ENCODE measurements around the gene CPTP.

- TF ChIP-seq POLR2A (IDR thresholded peaks at IDR 0.05; ENCODE audit: low read depth, low read length) = no peak
- TF ChIP-seq POLR2AphosphoS5 (IDR thresholded peaks at IDR 0.05; ENCODE audit: low read depth, low read length) = no peak
- no peak for TF ChIP-seq TAF1 (IDR thresholded peaks at IDR 0.05; ENCODE audit: borderline replicate concordance, low read depth, low read length)
Measured at GRCh38 chr1:1284221-1285101, 40.1 kb upstream of the CPTP start.

Measured in GM12892 (cell line).